SK-N-SH (cell line): ENCODE measurements around the gene ADRB2. TPM values are rescaled to one million over a fixed set of nuclear protein-coding genes. Genes with fewer than 3 reads are reported as not detected.

Experiments
- CTCF ChIA-PET: fragments of 300-600, 350-600 bp; formaldehyde crosslinking; extraction: SDS; loops from one replicate; lab custom pipeline; 2021; lab: Yijun Ruan, JAX
- POLR2A ChIA-PET: fragments of 350-600 bp; sonication (Branson Sonifier 250); formaldehyde crosslinking; extraction: SDS; loops from one replicate; lab custom pipeline; 2020; ENCODE audit warnings: antibody characterized with exemption, inconsistent platforms; lab: Yijun Ruan, JAX
- DNase-seq: peaks from one replicate; pipeline ENCODE4 v3.0.0; 2012
- H2AFZ ChIP-seq: fragments of 200-600 bp; sonication (generic); 2 replicates; pipeline ENCODE4 v1.8.1; 2016; ENCODE audit warnings: antibody characterized with exemption, mild to moderate bottlenecking, low read depth
- H3F3A ChIP-seq: fragments of 200-600 bp; sonication (generic); replicated peaks from 2 replicates; pipeline ENCODE3; 2016; ENCODE audit warnings: antibody characterized with exemption, mild to moderate bottlenecking; ENCODE audit not compliant: insufficient read depth
- H3K27ac ChIP-seq, 2 experiments: fragments of 200-500 bp in 1 of 2; fragments of 200-600 bp in 1 of 2; sonication (Bioruptor generic) in 1 of 2; sonication (generic), shearing (Covaris generic) in 1 of 2; 2 replicates each; pipeline versions ENCODE4 v1.5.1 to v1.6.1; 2014 to 2016; ENCODE audit warnings: low read depth in 2 of 2, inconsistent platforms in 1 of 2, low read length in 1 of 2, mild to moderate bottlenecking in 1 of 2, mixed read lengths in 1 of 2
- H3K27me3 ChIP-seq: fragments of 200-600 bp; sonication (generic), shearing (Covaris generic); 2 replicates; pipeline ENCODE4 v1.6.1; 2016; ENCODE audit warnings: mixed run types; ENCODE audit not compliant: insufficient read depth
- H3K36me3 ChIP-seq, 2 experiments: fragments of 200-500 bp in 1 of 2; fragments of 200-600 bp in 1 of 2; sonication (Bioruptor generic) in 1 of 2; sonication (generic) in 1 of 2; replicated peaks in 1 of 2; 2 replicates each; pipeline versions ENCODE3 to v1.5.1; 2014 to 2016; ENCODE audit warnings: low read length in 1 of 2, mild to moderate bottlenecking in 1 of 2; ENCODE audit not compliant: insufficient read depth in 2 of 2, control insufficient read depth in 1 of 2
- H3K4me1 ChIP-seq, 2 experiments: fragments of 200-500 bp in 1 of 2; fragments of 200-600 bp in 1 of 2; sonication (Bioruptor generic) in 1 of 2; sonication (generic), shearing (Covaris generic) in 1 of 2; 2 replicates each; pipeline versions ENCODE4 v1.5.1 to v1.6.1; 2014 to 2016; ENCODE audit warnings: low read depth in 1 of 2, low read length in 1 of 2, mixed run types in 1 of 2; ENCODE audit not compliant: insufficient read depth in 2 of 2, control insufficient read depth in 1 of 2
- H3K4me2 ChIP-seq: fragments of 200-600 bp; sonication (generic), shearing (Covaris generic); 2 replicates; pipeline ENCODE4 v1.6.1; 2017; ENCODE audit warnings: mixed run types
- H3K4me3 ChIP-seq, 2 experiments: fragments of 200-500 bp in 1 of 2; fragments of 200-600 bp in 1 of 2; sonication (Bioruptor generic) in 1 of 2; sonication (generic), shearing (Covaris generic) in 1 of 2; 2 replicates each; pipeline versions ENCODE4 v1.5.1 to v1.8.1; 2014 to 2016; ENCODE audit warnings: low read depth in 2 of 2, inconsistent platforms in 1 of 2, low read length in 1 of 2, mild to moderate bottlenecking in 1 of 2, mixed read lengths in 1 of 2, moderate library complexity in 1 of 2
- H3K79me2 ChIP-seq: fragments of 200-600 bp; sonication (generic); 2 replicates; pipeline ENCODE4 v1.8.1; 2017; ENCODE audit warnings: mild to moderate bottlenecking; ENCODE audit not compliant: insufficient read depth
- H3K9ac ChIP-seq: fragments of 200-600 bp; sonication (generic); 2 replicates; pipeline ENCODE4 v1.6.1; 2017; ENCODE audit warnings: mixed run types
- H3K9me2 ChIP-seq: fragments of 200-600 bp; sonication (generic); 2 replicates; pipeline ENCODE4 v1.6.1; 2017; ENCODE audit warnings: mixed run types
- H3K9me3 ChIP-seq: fragments of 200-600 bp; sonication (generic); 2 replicates; pipeline ENCODE4 v1.6.1; 2017; ENCODE audit warnings: mixed run types, mild to moderate bottlenecking, moderate library complexity
- H4K20me1 ChIP-seq: fragments of 200-600 bp; sonication (generic); 2 replicates; pipeline ENCODE4 v1.6.1; 2017; ENCODE audit warnings: mild to moderate bottlenecking, mixed run types; ENCODE audit not compliant: insufficient read depth
- CHD2 ChIP-seq: fragments of 150-350 bp; IDR thresholded peaks from 2 replicates; pipeline ENCODE4 v1.6.1; 2018; ENCODE audit warnings: low read length; ENCODE audit not compliant: partially characterized antibody
- FOSL2 ChIP-seq: IDR thresholded peaks from 2 replicates; pipeline ENCODE4 v1.4.0; 2012; ENCODE audit warnings: low read depth, mild to moderate bottlenecking, moderate library complexity, borderline replicate concordance
- FOXM1 ChIP-seq: IDR thresholded peaks from 2 replicates; pipeline ENCODE4 v1.4.0; 2012; ENCODE audit warnings: low read depth, mild to moderate bottlenecking
- POLR2AphosphoS5 ChIP-seq: IDR thresholded peaks from 2 replicates; pipeline ENCODE4 v1.6.1; 2012; ENCODE audit warnings: low read depth, low read length
- SMC3 ChIP-seq: IDR thresholded peaks from 2 replicates; pipeline ENCODE4 v1.6.1; 2012; ENCODE audit warnings: low read depth, low read length, improper control_type of control experiment
- WGBS: methylation state at CpG from one replicate; pipeline ENCODE4 v1.1.6; 2017; ENCODE audit warnings: low lambda C conversion rate; 5-methylcytosine and 5-hydroxymethylcytosine counted together
- polyA plus RNA-seq, 3 experiments: library from polyadenylated mRNA; depleted of rRNA; stranded (reverse); fragments of >200 nt; gene quantifications; 2 replicates each; pipeline ENCODE4 v1.2.3, GENCODE V29; 2012
- TF ChIP-seq, protein P1 (sequence below): IDR thresholded peaks from 2 replicates; pipeline ENCODE4 v1.6.1; 2012; ENCODE audit warnings: mild to moderate bottlenecking, low read depth, low read length, moderate library complexity
- TF ChIP-seq, protein P2 (sequence below): IDR thresholded peaks from 2 replicates; pipeline ENCODE4 v1.4.0; 2012; ENCODE audit warnings: low read depth

Gene ADRB2
- polyA plus RNA-seq, 1 of the 3 experiments (the other 2 are of a cell fraction) = 1.0 TPM

DNA sequence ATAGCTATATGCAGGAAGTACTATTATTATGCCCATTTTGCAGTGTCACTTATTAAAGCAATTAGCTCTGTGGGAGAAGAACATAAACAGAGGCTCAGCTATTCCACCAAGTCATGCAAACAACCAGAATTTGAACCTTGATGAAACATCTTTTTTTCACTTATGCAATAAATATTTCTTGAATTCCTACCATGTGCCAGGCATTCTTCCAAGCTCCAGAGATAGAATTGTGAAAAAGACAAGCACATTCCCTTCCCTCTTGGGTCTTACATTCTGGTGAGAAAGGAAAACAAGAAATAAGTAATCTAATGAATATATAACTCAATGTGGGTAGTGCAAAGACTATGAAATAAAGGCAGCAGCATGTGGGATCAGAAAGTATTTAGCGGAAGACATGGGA lies 32.1 kb upstream of the ADRB2 start:
- Histone ChIP-seq H4K20me1 (no peaks in the 10 kb centered on the region), H3K4me2 (no peak overlapping the region), H2AFZ (no peak overlapping the region), H3K9me2 (no peaks in the 10 kb centered on the region), H3K27me3 (no peaks in the 10 kb centered on the region), H3K27ac (no peak overlapping the region), H3F3A (no peaks in the 10 kb centered on the region), H3K9ac (no peak overlapping the region), H3K4me3 (no peak overlapping the region), H3K79me2 (no peaks in the 10 kb centered on the region), H3K4me1 (peaks cover 0 to 10% of the 10 kb centered on the region in 2 experiments; a peak in 3 of 4 replicates), H3K9me3 (no peaks in the 10 kb centered on the region), H3K36me3 (no peaks in the 10 kb centered on the region)
- DNase-seq = no peak
- POLR2A ChIA-PET = no interaction called here
- TF ChIP-seq FOSL2 (no peak), POLR2AphosphoS5 (no peak), FOXM1 (no peak), CHD2 (no peak)
- TF ChIP-seq, protein P1, sequence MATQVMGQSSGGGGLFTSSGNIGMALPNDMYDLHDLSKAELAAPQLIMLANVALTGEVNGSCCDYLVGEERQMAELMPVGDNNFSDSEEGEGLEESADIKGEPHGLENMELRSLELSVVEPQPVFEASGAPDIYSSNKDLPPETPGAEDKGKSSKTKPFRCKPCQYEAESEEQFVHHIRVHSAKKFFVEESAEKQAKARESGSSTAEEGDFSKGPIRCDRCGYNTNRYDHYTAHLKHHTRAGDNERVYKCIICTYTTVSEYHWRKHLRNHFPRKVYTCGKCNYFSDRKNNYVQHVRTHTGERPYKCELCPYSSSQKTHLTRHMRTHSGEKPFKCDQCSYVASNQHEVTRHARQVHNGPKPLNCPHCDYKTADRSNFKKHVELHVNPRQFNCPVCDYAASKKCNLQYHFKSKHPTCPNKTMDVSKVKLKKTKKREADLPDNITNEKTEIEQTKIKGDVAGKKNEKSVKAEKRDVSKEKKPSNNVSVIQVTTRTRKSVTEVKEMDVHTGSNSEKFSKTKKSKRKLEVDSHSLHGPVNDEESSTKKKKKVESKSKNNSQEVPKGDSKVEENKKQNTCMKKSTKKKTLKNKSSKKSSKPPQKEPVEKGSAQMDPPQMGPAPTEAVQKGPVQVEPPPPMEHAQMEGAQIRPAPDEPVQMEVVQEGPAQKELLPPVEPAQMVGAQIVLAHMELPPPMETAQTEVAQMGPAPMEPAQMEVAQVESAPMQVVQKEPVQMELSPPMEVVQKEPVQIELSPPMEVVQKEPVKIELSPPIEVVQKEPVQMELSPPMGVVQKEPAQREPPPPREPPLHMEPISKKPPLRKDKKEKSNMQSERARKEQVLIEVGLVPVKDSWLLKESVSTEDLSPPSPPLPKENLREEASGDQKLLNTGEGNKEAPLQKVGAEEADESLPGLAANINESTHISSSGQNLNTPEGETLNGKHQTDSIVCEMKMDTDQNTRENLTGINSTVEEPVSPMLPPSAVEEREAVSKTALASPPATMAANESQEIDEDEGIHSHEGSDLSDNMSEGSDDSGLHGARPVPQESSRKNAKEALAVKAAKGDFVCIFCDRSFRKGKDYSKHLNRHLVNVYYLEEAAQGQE = no peak
- 93% methylated on average over 1 of the region's 1 CpG for WGBS
- CTCF ChIA-PET = interaction anchor here (0.6 to 1.3 kb wide), 3 partner anchors 53 to 205 kb away, joined by 3 read pairs; no protein-coding TSS in a partner anchor

DNA sequence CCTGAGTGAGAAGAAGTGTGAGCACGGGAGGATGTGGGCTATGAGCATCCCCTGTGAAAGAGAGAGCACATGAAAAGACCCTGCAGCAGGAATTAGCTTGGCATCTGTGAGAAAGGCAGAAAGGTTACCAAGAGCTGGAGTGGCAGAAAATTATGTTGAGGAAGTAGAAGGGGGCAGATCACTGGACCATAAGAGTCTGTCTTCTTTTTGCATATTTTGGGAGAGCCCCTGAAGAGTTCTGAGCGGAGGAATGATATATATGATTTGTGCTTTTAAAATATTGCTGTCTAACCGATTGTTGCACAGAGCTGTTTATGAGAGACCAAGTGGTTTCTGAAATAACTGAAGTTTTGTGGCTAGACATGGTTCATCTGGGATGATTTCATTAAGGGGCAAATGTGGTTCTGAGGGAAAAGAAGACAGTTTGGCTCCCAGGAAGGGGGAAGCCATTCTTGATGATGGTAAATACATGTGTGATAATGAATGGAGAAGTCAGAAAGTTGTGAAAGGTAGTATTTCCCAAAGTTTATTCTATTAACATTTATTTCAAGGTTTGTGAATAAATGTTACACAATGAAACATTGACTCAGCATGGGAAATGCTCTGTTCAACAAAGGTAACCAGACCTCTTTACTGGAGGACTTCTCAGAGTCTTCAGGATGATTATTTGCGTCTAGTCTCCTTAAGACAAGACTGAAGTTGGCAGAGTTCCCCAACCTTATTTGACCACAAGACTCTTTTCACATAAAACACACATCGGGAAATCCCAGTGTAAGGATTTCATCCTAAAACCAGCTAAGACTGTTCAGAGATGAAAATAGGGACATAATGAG lies 31.5 kb upstream of the ADRB2 start:
- Histone ChIP-seq H3K27ac (no peak overlapping the region), H3K27me3 (no peaks in the 10 kb centered on the region), H3K9me2 (no peaks in the 10 kb centered on the region), H4K20me1 (no peaks in the 10 kb centered on the region), H3K9me3 (no peaks in the 10 kb centered on the region), H2AFZ (no peak overlapping the region), H3F3A (no peaks in the 10 kb centered on the region), H3K36me3 (no peaks in the 10 kb centered on the region), H3K79me2 (no peaks in the 10 kb centered on the region), H3K4me3 (no peak overlapping the region), H3K4me1 (peaks cover 0 to 10% of the 10 kb centered on the region in 2 experiments; a peak in 3 of 4 replicates), H3K4me2 (no peak overlapping the region), H3K9ac (no peak overlapping the region)
- TF ChIP-seq FOSL2 = no peak
- TF ChIP-seq, protein P2, sequence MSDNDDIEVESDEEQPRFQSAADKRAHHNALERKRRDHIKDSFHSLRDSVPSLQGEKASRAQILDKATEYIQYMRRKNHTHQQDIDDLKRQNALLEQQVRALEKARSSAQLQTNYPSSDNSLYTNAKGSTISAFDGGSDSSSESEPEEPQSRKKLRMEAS = no peak
- no peak for TF ChIP-seq SMC3
- TF ChIP-seq FOXM1 = no peak
- ChIA-PET POLR2A (no interaction called here), CTCF (interaction anchor here (0.6 to 1.3 kb wide), 2 partner anchors 54 to 163 kb away, joined by 3 read pairs; no protein-coding TSS in a partner anchor)
- 59% methylated on average over 5 of the region's 5 CpGs for WGBS
- no peak for DNase-seq
